SKM-1 treated with dmso at 0.1 percent for 144 hours (cell line): Measurements from ENCODE around the gene KPNA3.
A peak's percentile ranks its signal among the peaks of the same experiment; 100 is the strongest.
"Not testable (repeated sequence)": the region's sequence is repeated elsewhere in the genome, so short reads cannot be mapped to it uniquely, and the experiment has no call there.

Experiments
- DNase-seq: peaks from one replicate; lab custom pipeline; 2025; ENCODE audit not compliant: unreplicated experiment; lab: John Stamatoyannopoulos, UW

KPNA3 gene

GRCh38 chr13:49759503-49759902 is 33.0 kb downstream of the KPNA3 start:
- no peak for DNase-seq

- DNase-seq: no peak
Observed at GRCh38 chr13:49756263-49756662, 36.2 kb downstream of the KPNA3 start.

- no peak for DNase-seq
Observed at GRCh38 chr13:49754146-49754545, 38.3 kb downstream of the KPNA3 start.

- DNase-seq: no peak
Observed at GRCh38 chr13:49749848-49750247, 42.6 kb downstream of the KPNA3 start.

- no peak for DNase-seq
Observed at GRCh38 chr13:49746111-49746510, 46.4 kb downstream of the KPNA3 start.

- DNase-seq: no peak
Observed at GRCh38 chr13:49740870-49741269, 51.6 kb downstream of the KPNA3 start.

GRCh38 chr13:49739498-49740187 is 52.8 kb downstream of the KPNA3 start:
- no peak for DNase-seq

GRCh38 chr13:49733181-49733951 is 59.1 kb downstream of the KPNA3 start:
- no peak for DNase-seq

GRCh38 chr13:49731766-49732165 is 60.7 kb downstream of the KPNA3 start:
- DNase-seq: no peak

- no peak for DNase-seq
Observed at GRCh38 chr13:49716615-49717014, 75.9 kb downstream of the KPNA3 start.

- DNase-seq: no peak
Observed at GRCh38 chr13:49714757-49715156, 77.7 kb downstream of the KPNA3 start.

- DNase-seq: no peak
Observed at GRCh38 chr13:49711218-49711863, 81.1 kb downstream of the KPNA3 start.

- DNase-seq: not testable (repeated sequence)
Observed at GRCh38 chr13:49704264-49704663, 88.2 kb downstream of the KPNA3 start.

GRCh38 chr13:49701491-49701890 is 91.0 kb downstream of the KPNA3 start:
- DNase-seq: no peak

- no peak for DNase-seq
Observed at GRCh38 chr13:49697468-49697867, 95.0 kb downstream of the KPNA3 start.

- no peak for DNase-seq
Observed at GRCh38 chr13:49694446-49694845, 98.0 kb downstream of the KPNA3 start.

GRCh38 chr13:49693877-49694276 is 98.6 kb downstream of the KPNA3 start:
- no peak for DNase-seq

GRCh38 chr13:49693191-49693733 is 99.2 kb downstream of the KPNA3 start:
- DNase-seq: no peak

- peak; percentile 86 for DNase-seq
Observed at GRCh38 chr13:49690995-49691784, 101.3 kb downstream of the KPNA3 start, which contains the start of gene EBPL. EBPL (minus strand) TSS chr13:49691486; CDS start chr13:49691424, 62 bp downstream.

GRCh38 chr13:49690133-49690994 is 102.1 kb downstream of the KPNA3 start:
- peak; percentile 20 for DNase-seq
